HEK293 (cell line): ENCODE results near the gene ARL3.

Source experiments
- CTCF ChIA-PET: fragments of 350-600 bp; formaldehyde crosslinking; extraction: SDS; loops from one replicate; lab custom pipeline; 2021; ENCODE audit warnings: antibody characterized with exemption; lab: Yijun Ruan, JAX
- POLR2A ChIA-PET: fragments of 300-600 bp; formaldehyde crosslinking; extraction: SDS; loops from one replicate; lab custom pipeline; 2020; ENCODE audit warnings: antibody characterized with exemption, inconsistent platforms; lab: Yijun Ruan, JAX
- H3K27ac ChIP-seq: fragments of 200-500 bp; sonication (Bioruptor generic); 2 replicates; pipeline ENCODE4 v1.5.1; 2014; ENCODE audit warnings: low read depth, low read length, control low read depth, inconsistent platforms; ENCODE audit errors: extremely low read depth
- H3K36me3 ChIP-seq, 2 experiments: fragments of 200-500 bp in 1 of 2; sonication (Bioruptor generic) in 1 of 2; 1 replicate in 1 of 2; 2 replicates in 1 of 2; pipeline ENCODE4 v1.5.1; 2014 to 2017; ENCODE audit warnings: inconsistent platforms in 2 of 2, low read length in 2 of 2; ENCODE audit not compliant: control insufficient read depth in 2 of 2, insufficient read depth in 1 of 2
- H3K4me1 ChIP-seq: fragments of 200-500 bp; sonication (Bioruptor generic); 2 replicates; pipeline ENCODE4 v1.5.1; 2014; ENCODE audit warnings: mild to moderate bottlenecking, low read length, inconsistent platforms; ENCODE audit not compliant: control insufficient read depth, insufficient read depth
- H3K4me3 ChIP-seq: 2 replicates; pipeline ENCODE4 v1.5.1; 2011; ENCODE audit warnings: low read depth, mild to moderate bottlenecking, control low read depth, low read length, moderate library complexity
- H3K9me3 ChIP-seq: fragments of 200-500 bp; sonication (Bioruptor generic); 2 replicates; pipeline ENCODE4 v1.5.1; 2014; ENCODE audit warnings: low read depth, low read length, inconsistent platforms; ENCODE audit not compliant: control insufficient read depth, insufficient read depth
- OSR2 ChIP-seq: fragments of 450-650 bp; formaldehyde crosslinking; IDR thresholded peaks from 2 replicates; pipeline ENCODE4 v1.5.1; 2016; ENCODE audit warnings: missing biosample characterization, missing genetic modification characterization
- SCRT1 ChIP-seq: fragments of 450-650 bp; formaldehyde crosslinking; IDR thresholded peaks from 2 replicates; pipeline ENCODE4 v1.5.1; 2016; ENCODE audit warnings: missing biosample characterization, missing genetic modification characterization, borderline replicate concordance
- SP3 ChIP-seq: fragments of 450-650 bp; formaldehyde crosslinking; IDR thresholded peaks from 2 replicates; pipeline ENCODE4 v1.5.1; 2016; ENCODE audit warnings: missing biosample characterization, missing genetic modification characterization
- ZBTB1 ChIP-seq: fragments of 450-650 bp; formaldehyde crosslinking; IDR thresholded peaks from 2 replicates; pipeline ENCODE4 v1.5.1; 2016; ENCODE audit warnings: missing biosample characterization, missing genetic modification characterization
- ZBTB7A ChIP-seq: fragments of 450-650 bp; formaldehyde crosslinking; IDR thresholded peaks from 2 replicates; pipeline ENCODE4 v1.5.1; 2016; ENCODE audit warnings: low read depth, missing biosample characterization, missing genetic modification characterization
- ZEB2 ChIP-seq: fragments of 450-650 bp; formaldehyde crosslinking; IDR thresholded peaks from 2 replicates; pipeline ENCODE4 v1.5.1; 2016; ENCODE audit warnings: missing biosample characterization, missing genetic modification characterization
- ZFP37 ChIP-seq: fragments of 450-650 bp; formaldehyde crosslinking; IDR thresholded peaks from 2 replicates; pipeline ENCODE4 v1.5.1; 2016; ENCODE audit warnings: missing biosample characterization, missing genetic modification characterization
- ZFP69B ChIP-seq: fragments of 450-650 bp; formaldehyde crosslinking; IDR thresholded peaks from 2 replicates; pipeline ENCODE4 v1.5.1; 2016; ENCODE audit warnings: missing biosample characterization, missing genetic modification characterization
- ZNF121 ChIP-seq: fragments of 450-650 bp; formaldehyde crosslinking; IDR thresholded peaks from 2 replicates; pipeline ENCODE4 v1.5.1; 2016; ENCODE audit warnings: missing biosample characterization, missing genetic modification characterization
- ZNF169 ChIP-seq: fragments of 450-650 bp; formaldehyde crosslinking; IDR thresholded peaks from 2 replicates; pipeline ENCODE4 v1.5.1; 2016; ENCODE audit warnings: missing biosample characterization, missing genetic modification characterization
- ZNF266 ChIP-seq: fragments of 450-650 bp; formaldehyde crosslinking; IDR thresholded peaks from 2 replicates; pipeline ENCODE4 v1.5.1; 2016; ENCODE audit warnings: missing biosample characterization, missing genetic modification characterization, low read depth
- ZNF292 ChIP-seq: fragments of 450-650 bp; formaldehyde crosslinking; IDR thresholded peaks from 2 replicates; pipeline ENCODE4 v1.5.1; 2016; ENCODE audit warnings: low read depth, missing biosample characterization, missing genetic modification characterization, borderline replicate concordance
- ZNF302 ChIP-seq: fragments of 450-650 bp; formaldehyde crosslinking; IDR thresholded peaks from 2 replicates; pipeline ENCODE4 v1.5.1; 2016; ENCODE audit warnings: missing biosample characterization, missing genetic modification characterization, low read depth
- ZNF335 ChIP-seq: fragments of 450-650 bp; formaldehyde crosslinking; conservative IDR thresholded peaks from 2 replicates; pipeline ENCODE4 v1.5.1; 2016; ENCODE audit warnings: missing biosample characterization, missing genetic modification characterization
- ZNF433 ChIP-seq: fragments of 450-650 bp; formaldehyde crosslinking; IDR thresholded peaks from 2 replicates; pipeline ENCODE4 v1.5.1; 2016; ENCODE audit warnings: missing biosample characterization, missing genetic modification characterization, low read depth
- ZNF510 ChIP-seq: fragments of 450-650 bp; formaldehyde crosslinking; IDR thresholded peaks from 2 replicates; pipeline ENCODE4 v1.5.1; 2018; ENCODE audit warnings: mild to moderate bottlenecking, missing genetic modification characterization, missing biosample characterization; ENCODE audit not compliant: insufficient replicate concordance
- ZNF521 ChIP-seq: fragments of 450-650 bp; formaldehyde crosslinking; IDR thresholded peaks from 2 replicates; pipeline ENCODE4 v1.5.1; 2017; ENCODE audit warnings: missing biosample characterization, mild to moderate bottlenecking, missing genetic modification characterization
- ZNF600 ChIP-seq: fragments of 450-650 bp; formaldehyde crosslinking; IDR thresholded peaks from 2 replicates; pipeline ENCODE4 v1.5.1; 2016; ENCODE audit warnings: missing biosample characterization, missing genetic modification characterization
- ZNF626 ChIP-seq: fragments of 450-650 bp; sonication (Bioruptor Pico); formaldehyde crosslinking; IDR thresholded peaks from 2 replicates; pipeline ENCODE4 v1.5.1; 2018; ENCODE audit warnings: missing biosample characterization, missing genetic modification characterization, inconsistent platforms
- ZSCAN5A ChIP-seq: fragments of 450-650 bp; formaldehyde crosslinking; IDR thresholded peaks from 2 replicates; pipeline ENCODE4 v1.5.1; 2016; ENCODE audit warnings: missing biosample characterization, missing genetic modification characterization
- TF ChIP-seq, protein P1 (sequence below): fragments of 450-650 bp; formaldehyde crosslinking; IDR thresholded peaks from 2 replicates; pipeline ENCODE4 v1.5.1; 2016; ENCODE audit warnings: missing biosample characterization, missing genetic modification characterization
- TF ChIP-seq, protein P2 (sequence below): fragments of 450-650 bp; formaldehyde crosslinking; optimal IDR thresholded peaks from 2 replicates; pipeline ENCODE3; 2016; ENCODE audit warnings: missing biosample characterization, mild to moderate bottlenecking, missing genetic modification characterization
- TF ChIP-seq, protein P3 (sequence below): fragments of 450-650 bp; formaldehyde crosslinking; IDR thresholded peaks from 2 replicates; pipeline ENCODE4 v1.5.1; 2016; ENCODE audit warnings: missing biosample characterization, missing genetic modification characterization

Gene ARL3

DNA sequence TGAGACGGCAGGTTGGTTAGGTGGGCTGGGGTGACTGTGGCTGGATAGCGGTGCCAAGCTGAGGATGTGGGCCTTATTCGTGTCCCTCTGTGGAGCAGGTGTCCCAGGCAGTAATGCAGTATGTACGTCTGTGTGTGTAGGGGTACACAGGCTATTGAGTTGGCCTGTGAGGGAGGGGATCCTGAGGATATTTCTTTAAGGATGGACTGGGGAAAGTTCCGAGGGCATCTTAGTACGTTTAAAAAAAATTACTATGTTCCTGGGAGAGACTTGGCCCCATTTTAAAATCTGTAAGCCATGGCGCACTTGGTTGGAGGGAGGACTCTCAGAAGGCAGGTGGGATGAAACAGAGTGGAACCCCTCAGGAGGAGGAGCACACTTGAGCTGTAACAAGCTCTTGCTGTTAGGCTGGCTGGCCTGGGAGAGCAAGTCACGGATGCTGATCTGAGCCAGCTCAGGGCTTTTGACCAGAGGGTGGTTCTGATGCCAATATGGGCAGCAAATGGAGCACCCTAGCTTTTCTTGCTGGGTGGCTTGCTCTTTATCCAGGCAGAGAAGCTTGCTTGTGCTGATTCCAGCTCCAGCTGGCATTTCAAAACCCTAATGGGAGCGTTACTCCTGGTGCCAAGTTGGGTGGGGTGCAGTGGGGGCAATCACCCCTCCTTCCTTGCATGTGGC, 30.3 kb upstream of the ARL3 start:
- TF ChIP-seq ZFP69B (no peak), ZNF169 (tag by site-specific recombination) (peak; percentile 41; the same call in 1 of the 2 replicates), ZNF626 (tag by site-specific recombination) (no peak), ZEB2 (tag by site-specific recombination) (peak; percentile 5; the same call in 1 of the 2 replicates), ZNF302 (no peak), ZNF335 (tag by site-specific recombination) (peak; percentile 22; the same call in 1 of the 2 replicates), ZNF121 (tag by site-specific recombination) (no peak)
- TF ChIP-seq, protein P1, sequence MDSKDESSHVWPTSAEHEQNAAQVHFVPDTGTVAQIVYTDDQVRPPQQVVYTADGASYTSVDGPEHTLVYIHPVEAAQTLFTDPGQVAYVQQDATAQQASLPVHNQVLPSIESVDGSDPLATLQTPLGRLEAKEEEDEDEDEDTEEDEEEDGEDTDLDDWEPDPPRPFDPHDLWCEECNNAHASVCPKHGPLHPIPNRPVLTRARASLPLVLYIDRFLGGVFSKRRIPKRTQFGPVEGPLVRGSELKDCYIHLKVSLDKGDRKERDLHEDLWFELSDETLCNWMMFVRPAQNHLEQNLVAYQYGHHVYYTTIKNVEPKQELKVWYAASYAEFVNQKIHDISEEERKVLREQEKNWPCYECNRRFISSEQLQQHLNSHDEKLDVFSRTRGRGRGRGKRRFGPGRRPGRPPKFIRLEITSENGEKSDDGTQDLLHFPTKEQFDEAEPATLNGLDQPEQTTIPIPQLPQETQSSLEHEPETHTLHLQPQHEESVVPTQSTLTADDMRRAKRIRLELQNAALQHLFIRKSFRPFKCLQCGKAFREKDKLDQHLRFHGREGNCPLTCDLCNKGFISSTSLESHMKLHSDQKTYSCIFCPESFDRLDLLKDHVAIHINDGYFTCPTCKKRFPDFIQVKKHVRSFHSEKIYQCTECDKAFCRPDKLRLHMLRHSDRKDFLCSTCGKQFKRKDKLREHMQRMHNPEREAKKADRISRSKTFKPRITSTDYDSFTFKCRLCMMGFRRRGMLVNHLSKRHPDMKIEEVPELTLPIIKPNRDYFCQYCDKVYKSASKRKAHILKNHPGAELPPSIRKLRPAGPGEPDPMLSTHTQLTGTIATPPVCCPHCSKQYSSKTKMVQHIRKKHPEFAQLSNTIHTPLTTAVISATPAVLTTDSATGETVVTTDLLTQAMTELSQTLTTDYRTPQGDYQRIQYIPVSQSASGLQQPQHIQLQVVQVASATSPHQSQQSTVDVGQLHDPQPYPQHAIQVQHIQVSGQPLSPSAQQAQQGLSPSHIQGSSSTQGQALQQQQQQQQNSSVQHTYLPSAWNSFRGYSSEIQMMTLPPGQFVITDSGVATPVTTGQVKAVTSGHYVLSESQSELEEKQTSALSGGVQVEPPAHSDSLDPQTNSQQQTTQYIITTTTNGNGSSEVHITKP (tag by site-specific recombination) = peak; percentile 82
- CTCF ChIA-PET = interaction anchor here (0.6 to 3.2 kb wide), 4 partner anchors 8 to 332 kb away, joined by 3 to 18 read pairs (median 4); partner anchors contain the start of gene CNNM2
- peak overlapping the region; percentile 59 for H3K27ac ChIP-seq
- peak overlapping the region; percentile 66 for H3K4me3 ChIP-seq
- H3K9me3 ChIP-seq = no peaks in the 10 kb centered on the region
- no peaks in the 10 kb centered on the region for H3K4me1 ChIP-seq
- H3K36me3 ChIP-seq = no peaks in the 10 kb centered on the region
- POLR2A ChIA-PET = interaction anchor here (0.6 to 2.4 kb wide), 5 partner anchors 8 to 296 kb away, joined by 3 to 14 read pairs (median 4); no protein-coding TSS in a partner anchor

DNA sequence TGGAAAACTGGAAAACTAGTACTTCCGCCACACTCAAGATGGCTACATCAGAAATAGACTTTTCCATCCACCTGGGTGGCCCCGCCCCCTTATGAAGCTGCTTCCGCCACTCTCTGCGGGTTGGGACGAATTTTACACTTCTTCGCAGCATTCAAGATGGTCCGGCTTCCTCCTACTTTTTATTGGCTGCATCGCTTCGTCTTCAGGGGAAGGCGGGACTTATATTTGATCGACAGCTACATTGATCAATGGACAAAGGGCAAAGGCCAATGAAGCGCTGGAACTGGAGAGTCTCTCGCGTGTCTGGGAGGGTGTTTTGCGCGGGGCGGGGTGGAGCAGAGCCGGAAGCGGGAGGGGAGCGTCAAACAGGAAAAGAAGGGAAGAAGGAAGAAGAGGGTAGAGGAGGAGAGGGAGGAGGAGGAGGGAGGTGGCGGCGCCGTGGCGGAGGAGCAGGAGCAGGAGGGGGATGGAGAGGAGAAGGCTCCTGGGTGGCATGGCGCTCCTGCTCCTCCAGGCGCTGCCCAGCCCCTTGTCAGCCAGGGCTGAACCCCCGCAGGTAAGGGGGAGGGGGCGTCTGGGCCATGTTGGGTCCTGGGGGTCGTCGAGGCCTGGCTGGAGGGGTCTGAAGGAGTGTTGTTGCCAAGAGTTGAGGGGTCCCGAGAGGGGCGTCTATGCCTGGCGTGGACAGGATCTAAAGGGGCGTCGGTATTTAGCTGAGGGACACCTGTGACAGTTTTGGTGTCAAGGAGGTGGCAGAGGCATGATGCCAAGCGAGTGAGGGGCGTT, 29.6 kb upstream of the ARL3 start, which contains the start of gene WBP1L:
TSS of gene WBP1L (plus strand) at position 361 of the 786 bp plus-strand sequence. CDS start at position 467, 106 bp downstream.
- no peaks in the 10 kb centered on the region for H3K36me3 ChIP-seq
- ChIA-PET CTCF (interaction anchor here (0.6 to 3.2 kb wide), 8 partner anchors 9 to 174 kb away, joined by 3 to 18 read pairs (median 3); partner anchors contain the start of gene CNNM2), POLR2A (interaction anchor here (0.6 to 2.4 kb wide), 14 partner anchors 9 to 325 kb away, joined by 3 to 14 read pairs (median 4); partner anchors contain the start of genes AS3MT, CNNM2 and PSD)
- H3K4me1 ChIP-seq = no peaks in the 10 kb centered on the region
- H3K9me3 ChIP-seq = no peaks in the 10 kb centered on the region
- peak within 1 kb of the TSS; percentile 59 for H3K27ac ChIP-seq
- peak within 1 kb of the TSS; percentile 66 for H3K4me3 ChIP-seq
- TF ChIP-seq ZNF266 (tag by site-specific recombination) = no peak
- no peak for TF ChIP-seq OSR2 (tag by site-specific recombination)
- TF ChIP-seq ZNF302 = no peak
- TF ChIP-seq ZBTB7A (tag by site-specific recombination) = peak; percentile 96; the same call in 1 of the 2 replicates
- no peak for TF ChIP-seq ZBTB1
- TF ChIP-seq SCRT1 (tag by site-specific recombination) = peak; percentile 92
- TF ChIP-seq, protein P2, sequence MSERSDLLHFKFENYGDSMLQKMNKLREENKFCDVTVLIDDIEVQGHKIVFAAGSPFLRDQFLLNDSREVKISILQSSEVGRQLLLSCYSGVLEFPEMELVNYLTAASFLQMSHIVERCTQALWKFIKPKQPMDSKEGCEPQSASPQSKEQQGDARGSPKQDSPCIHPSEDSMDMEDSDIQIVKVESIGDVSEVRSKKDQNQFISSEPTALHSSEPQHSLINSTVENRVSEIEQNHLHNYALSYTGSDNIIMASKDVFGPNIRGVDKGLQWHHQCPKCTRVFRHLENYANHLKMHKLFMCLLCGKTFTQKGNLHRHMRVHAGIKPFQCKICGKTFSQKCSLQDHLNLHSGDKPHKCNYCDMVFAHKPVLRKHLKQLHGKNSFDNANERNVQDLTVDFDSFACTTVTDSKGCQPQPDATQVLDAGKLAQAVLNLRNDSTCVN (tag by site-specific recombination) = no peak
- TF ChIP-seq SP3 (tag by site-specific recombination) = peak; percentile 100
- no peak for TF ChIP-seq ZNF600 (tag by site-specific recombination)
- TF ChIP-seq, protein P3, sequence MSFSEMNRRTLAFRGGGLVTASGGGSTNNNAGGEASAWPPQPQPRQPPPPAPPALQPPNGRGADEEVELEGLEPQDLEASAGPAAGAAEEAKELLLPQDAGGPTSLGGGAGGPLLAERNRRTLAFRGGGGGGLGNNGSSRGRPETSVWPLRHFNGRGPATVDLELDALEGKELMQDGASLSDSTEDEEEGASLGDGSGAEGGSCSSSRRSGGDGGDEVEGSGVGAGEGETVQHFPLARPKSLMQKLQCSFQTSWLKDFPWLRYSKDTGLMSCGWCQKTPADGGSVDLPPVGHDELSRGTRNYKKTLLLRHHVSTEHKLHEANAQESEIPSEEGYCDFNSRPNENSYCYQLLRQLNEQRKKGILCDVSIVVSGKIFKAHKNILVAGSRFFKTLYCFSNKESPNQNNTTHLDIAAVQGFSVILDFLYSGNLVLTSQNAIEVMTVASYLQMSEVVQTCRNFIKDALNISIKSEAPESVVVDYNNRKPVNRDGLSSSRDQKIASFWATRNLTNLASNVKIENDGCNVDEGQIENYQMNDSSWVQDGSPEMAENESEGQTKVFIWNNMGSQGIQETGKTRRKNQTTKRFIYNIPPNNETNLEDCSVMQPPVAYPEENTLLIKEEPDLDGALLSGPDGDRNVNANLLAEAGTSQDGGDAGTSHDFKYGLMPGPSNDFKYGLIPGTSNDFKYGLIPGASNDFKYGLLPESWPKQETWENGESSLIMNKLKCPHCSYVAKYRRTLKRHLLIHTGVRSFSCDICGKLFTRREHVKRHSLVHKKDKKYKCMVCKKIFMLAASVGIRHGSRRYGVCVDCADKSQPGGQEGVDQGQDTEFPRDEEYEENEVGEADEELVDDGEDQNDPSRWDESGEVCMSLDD (tag by site-specific recombination) = peak; percentile 90
- TF ChIP-seq ZNF335 (tag by site-specific recombination) = peak; percentile 71
- no peak for TF ChIP-seq ZNF292 (tag by site-specific recombination)
- 0 out of 2 replicates have a peak, but pooled peaks have one; percentile 20 for TF ChIP-seq ZFP37 (tag by site-specific recombination)
- no peak for TF ChIP-seq ZNF433 (tag by site-specific recombination)
- TF ChIP-seq ZSCAN5A (tag by site-specific recombination) = no peak
- no peak for TF ChIP-seq ZNF510 (tag by site-specific recombination)
- TF ChIP-seq ZNF521 = no peak
